MM.1S (cell line): ENCODE measurements around the gene EML3.

Experiments
- CTCF ChIP-seq: fragments of 300-600 bp; sonication (generic); IDR thresholded peaks from 2 replicates; pipeline ENCODE4 v1.5.1; 2016; ENCODE audit warnings: antibody characterized with exemption, low read length, mixed read lengths
- EZH2 ChIP-seq: fragments of 300-600 bp; sonication (generic); optimal IDR thresholded peaks from 2 replicates; pipeline ENCODE3; 2017; ENCODE audit warnings: low read depth, mild to moderate bottlenecking, antibody characterized with exemption, low read length, mixed read lengths
- EZH2phosphoT487 ChIP-seq: fragments of 300-600 bp; sonication (generic); IDR thresholded peaks from 2 replicates; pipeline ENCODE4 v1.6.1; 2018; ENCODE audit warnings: antibody characterized with exemption, low read length

- TF ChIP-seq EZH2phosphoT487 = no peak
- TF ChIP-seq EZH2 = no peak
- no peak for TF ChIP-seq CTCF
These were observed 33.6 kb upstream of the EML3 start, which contains the start of gene GANAB for GRCh38 chr11:62645946-62646824.
